Measurements from ENCODE around the gene PCDH9. TPM values are rescaled to one million over a fixed set of nuclear protein-coding genes. Genes with fewer than 3 reads are reported as not detected.

The PCDH9 gene
- total and polyA plus RNA-seq, 2 of the 13 experiments (the other 11 are each of a cell fraction or from before 2014, with no cell fraction given) = 0.09 TPM; not detected in 1

DNA sequence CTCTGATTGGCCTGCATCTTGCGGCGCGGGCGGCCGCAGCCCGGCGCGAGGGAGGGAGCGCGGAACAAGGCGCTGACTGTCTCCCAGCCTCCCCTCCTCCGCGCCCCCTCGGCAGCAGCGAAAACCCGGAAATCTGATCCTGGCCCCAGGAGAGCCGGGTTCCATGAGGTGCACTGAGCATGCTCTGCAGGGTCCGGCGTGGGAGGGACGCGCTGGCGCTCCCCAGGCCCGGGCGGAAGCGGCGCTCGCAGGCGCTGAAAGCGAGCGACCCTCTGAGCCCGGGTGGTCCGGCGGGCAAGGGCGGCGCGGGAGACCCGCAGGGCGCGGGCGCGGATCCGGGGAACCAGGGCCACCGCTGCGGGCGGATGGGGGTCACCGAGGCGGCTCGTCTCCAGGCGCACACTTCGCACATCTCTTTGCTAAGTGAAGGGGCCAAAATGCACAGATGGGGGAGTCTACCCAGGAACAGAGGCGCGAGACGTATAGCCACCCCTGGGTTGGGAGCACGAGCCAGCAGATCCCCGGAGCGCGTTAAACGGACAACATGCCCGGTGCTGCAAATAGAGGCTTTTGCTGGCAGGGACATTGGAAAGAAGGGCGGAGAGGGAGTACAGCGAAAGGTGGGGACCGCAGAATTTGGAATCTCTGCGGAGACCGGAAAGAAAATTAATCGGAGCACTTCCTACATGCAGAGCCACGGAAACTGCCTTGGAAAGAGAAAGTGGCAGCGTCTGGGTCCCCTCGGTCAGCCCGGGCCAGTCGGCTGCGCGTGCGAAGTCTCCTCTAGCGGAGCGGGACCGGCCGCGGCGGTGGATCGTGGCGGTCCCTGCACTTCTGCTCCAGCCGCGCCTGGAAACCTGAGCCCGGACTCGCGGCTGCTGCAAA is 510 bp upstream of the PCDH9 start (continued):
- TF ChIP-seq, protein P1, sequence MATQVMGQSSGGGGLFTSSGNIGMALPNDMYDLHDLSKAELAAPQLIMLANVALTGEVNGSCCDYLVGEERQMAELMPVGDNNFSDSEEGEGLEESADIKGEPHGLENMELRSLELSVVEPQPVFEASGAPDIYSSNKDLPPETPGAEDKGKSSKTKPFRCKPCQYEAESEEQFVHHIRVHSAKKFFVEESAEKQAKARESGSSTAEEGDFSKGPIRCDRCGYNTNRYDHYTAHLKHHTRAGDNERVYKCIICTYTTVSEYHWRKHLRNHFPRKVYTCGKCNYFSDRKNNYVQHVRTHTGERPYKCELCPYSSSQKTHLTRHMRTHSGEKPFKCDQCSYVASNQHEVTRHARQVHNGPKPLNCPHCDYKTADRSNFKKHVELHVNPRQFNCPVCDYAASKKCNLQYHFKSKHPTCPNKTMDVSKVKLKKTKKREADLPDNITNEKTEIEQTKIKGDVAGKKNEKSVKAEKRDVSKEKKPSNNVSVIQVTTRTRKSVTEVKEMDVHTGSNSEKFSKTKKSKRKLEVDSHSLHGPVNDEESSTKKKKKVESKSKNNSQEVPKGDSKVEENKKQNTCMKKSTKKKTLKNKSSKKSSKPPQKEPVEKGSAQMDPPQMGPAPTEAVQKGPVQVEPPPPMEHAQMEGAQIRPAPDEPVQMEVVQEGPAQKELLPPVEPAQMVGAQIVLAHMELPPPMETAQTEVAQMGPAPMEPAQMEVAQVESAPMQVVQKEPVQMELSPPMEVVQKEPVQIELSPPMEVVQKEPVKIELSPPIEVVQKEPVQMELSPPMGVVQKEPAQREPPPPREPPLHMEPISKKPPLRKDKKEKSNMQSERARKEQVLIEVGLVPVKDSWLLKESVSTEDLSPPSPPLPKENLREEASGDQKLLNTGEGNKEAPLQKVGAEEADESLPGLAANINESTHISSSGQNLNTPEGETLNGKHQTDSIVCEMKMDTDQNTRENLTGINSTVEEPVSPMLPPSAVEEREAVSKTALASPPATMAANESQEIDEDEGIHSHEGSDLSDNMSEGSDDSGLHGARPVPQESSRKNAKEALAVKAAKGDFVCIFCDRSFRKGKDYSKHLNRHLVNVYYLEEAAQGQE (IDR thresholded peaks at IDR 0.05; ENCODE audit: borderline replicate concordance in 1 of 2, low read depth in 1 of 2, low read length in 2 of 2) = no peak
- TF ChIP-seq ZBTB8A (CRISPR knock-in tag; IDR thresholded peaks at IDR 0.05; ENCODE audit: borderline replicate concordance, low read depth) (no peak), CREB1 (IDR thresholded peaks at IDR 0.05) (no peak), CREB1 (CRISPR knock-in tag; IDR thresholded peaks at IDR 0.05) (no peak), LCORL (IDR thresholded peaks at IDR 0.05) (no peak), LCORL (CRISPR knock-in tag; IDR thresholded peaks at IDR 0.05) (0 out of 2 replicates have a peak, but pooled peaks have one; percentile 18), ZNF709 (CRISPR knock-in tag; IDR thresholded peaks at IDR 0.05) (peak; percentile 89), HDAC6 (IDR thresholded peaks at IDR 0.05; ENCODE audit: low read depth, low read length) (no peak)
- TF ChIP-seq, protein P2, sequence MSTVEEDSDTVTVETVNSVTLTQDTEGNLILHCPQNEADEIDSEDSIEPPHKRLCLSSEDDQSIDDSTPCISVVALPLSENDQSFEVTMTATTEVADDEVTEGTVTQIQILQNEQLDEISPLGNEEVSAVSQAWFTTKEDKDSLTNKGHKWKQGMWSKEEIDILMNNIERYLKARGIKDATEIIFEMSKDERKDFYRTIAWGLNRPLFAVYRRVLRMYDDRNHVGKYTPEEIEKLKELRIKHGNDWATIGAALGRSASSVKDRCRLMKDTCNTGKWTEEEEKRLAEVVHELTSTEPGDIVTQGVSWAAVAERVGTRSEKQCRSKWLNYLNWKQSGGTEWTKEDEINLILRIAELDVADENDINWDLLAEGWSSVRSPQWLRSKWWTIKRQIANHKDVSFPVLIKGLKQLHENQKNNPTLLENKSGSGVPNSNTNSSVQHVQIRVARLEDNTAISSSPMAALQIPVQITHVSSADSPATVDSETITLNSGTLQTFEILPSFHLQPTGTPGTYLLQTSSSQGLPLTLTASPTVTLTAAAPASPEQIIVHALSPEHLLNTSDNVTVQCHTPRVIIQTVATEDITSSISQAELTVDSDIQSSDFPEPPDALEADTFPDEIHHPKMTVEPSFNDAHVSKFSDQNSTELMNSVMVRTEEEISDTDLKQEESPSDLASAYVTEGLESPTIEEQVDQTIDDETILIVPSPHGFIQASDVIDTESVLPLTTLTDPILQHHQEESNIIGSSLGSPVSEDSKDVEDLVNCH (CRISPR knock-in tag; IDR thresholded peaks at IDR 0.05) = no peak
- TF ChIP-seq, protein P3, sequence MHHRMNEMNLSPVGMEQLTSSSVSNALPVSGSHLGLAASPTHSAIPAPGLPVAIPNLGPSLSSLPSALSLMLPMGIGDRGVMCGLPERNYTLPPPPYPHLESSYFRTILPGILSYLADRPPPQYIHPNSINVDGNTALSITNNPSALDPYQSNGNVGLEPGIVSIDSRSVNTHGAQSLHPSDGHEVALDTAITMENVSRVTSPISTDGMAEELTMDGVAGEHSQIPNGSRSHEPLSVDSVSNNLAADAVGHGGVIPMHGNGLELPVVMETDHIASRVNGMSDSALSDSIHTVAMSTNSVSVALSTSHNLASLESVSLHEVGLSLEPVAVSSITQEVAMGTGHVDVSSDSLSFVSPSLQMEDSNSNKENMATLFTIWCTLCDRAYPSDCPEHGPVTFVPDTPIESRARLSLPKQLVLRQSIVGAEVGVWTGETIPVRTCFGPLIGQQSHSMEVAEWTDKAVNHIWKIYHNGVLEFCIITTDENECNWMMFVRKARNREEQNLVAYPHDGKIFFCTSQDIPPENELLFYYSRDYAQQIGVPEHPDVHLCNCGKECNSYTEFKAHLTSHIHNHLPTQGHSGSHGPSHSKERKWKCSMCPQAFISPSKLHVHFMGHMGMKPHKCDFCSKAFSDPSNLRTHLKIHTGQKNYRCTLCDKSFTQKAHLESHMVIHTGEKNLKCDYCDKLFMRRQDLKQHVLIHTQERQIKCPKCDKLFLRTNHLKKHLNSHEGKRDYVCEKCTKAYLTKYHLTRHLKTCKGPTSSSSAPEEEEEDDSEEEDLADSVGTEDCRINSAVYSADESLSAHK (CRISPR knock-in tag; IDR thresholded peaks at IDR 0.05; ENCODE audit: borderline replicate concordance) = no peak
- TF ChIP-seq, protein P4, sequence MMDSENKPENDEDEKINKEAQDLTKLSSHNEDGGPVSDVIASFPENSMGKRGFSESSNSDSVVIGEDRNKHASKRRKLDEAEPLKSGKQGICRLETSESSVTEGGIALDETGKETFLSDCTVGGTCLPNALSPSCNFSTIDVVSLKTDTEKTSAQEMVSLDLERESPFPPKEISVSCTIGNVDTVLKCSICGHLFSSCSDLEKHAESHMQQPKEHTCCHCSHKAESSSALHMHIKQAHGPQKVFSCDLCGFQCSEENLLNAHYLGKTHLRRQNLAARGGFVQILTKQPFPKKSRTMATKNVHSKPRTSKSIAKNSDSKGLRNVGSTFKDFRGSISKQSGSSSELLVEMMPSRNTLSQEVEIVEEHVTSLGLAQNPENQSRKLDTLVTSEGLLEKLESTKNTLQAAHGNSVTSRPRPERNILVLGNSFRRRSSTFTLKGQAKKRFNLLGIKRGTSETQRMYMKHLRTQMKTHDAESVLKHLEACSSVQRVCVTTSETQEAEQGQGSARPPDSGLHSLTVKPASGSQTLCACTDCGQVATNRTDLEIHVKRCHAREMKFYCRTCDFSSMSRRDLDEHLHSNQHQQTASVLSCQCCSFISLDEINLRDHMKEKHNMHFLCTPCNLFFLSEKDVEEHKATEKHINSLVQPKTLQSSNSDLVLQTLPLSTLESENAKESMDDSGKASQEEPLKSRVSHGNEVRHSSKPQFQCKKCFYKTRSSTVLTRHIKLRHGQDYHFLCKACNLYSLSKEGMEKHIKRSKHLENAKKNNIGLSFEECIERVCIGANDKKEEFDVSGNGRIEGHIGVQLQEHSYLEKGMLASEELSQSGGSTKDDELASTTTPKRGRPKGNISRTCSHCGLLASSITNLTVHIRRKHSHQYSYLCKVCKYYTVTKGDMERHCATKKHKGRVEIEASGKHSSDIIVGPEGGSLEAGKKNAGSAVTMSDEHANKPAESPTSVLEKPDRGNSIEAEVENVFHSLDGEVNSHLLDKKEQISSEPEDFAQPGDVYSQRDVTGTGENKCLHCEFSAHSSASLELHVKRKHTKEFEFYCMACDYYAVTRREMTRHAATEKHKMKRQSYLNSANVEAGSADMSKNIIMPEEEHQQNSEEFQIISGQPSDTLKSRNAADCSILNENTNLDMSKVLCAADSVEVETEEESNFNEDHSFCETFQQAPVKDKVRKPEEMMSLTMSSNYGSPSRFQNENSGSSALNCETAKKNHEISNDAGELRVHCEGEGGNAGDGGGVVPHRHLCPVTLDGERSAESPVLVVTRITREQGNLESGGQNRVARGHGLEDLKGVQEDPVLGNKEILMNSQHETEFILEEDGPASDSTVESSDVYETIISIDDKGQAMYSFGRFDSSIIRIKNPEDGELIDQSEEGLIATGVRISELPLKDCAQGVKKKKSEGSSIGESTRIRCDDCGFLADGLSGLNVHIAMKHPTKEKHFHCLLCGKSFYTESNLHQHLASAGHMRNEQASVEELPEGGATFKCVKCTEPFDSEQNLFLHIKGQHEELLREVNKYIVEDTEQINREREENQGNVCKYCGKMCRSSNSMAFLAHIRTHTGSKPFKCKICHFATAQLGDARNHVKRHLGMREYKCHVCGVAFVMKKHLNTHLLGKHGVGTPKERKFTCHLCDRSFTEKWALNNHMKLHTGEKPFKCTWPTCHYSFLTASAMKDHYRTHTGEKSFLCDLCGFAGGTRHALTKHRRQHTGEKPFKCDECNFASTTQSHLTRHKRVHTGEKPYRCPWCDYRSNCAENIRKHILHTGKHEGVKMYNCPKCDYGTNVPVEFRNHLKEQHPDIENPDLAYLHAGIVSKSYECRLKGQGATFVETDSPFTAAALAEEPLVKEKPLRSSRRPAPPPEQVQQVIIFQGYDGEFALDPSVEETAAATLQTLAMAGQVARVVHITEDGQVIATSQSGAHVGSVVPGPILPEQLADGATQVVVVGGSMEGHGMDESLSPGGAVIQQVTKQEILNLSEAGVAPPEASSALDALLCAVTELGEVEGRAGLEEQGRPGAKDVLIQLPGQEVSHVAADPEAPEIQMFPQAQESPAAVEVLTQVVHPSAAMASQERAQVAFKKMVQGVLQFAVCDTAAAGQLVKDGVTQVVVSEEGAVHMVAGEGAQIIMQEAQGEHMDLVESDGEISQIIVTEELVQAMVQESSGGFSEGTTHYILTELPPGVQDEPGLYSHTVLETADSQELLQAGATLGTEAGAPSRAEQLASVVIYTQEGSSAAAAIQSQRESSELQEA (CRISPR knock-in tag; IDR thresholded peaks at IDR 0.05; ENCODE audit: not compliant biosample characterization) = no peak
